Fibroblast of villous mesenchyme (primary cell): Measurements from ENCODE around the gene ZCCHC9. TPM values are rescaled to one million over a fixed set of nuclear protein-coding genes. Genes with fewer than 3 reads are reported as not detected.

ENCODE experiments used
- DNase-seq: peaks from one replicate; pipeline ENCODE4 v3.0.0-alpha.2; 2010; ENCODE audit warnings: low read depth
- H3K4me3 ChIP-seq: 2 replicates; pipeline ENCODE4 v1.5.1; 2011; ENCODE audit warnings: low read depth, mild to moderate bottlenecking, low read length
- total RNA-seq: library from RNA; depleted of rRNA; stranded (reverse); fragments of >200 nt; gene quantifications from 2 replicates; pipeline ENCODE4 v1.2.3, GENCODE V29; 2012
- TF ChIP-seq, protein P1 (sequence below): IDR thresholded peaks from 2 replicates; pipeline ENCODE4 v1.5.1; 2012; ENCODE audit warnings: low read depth, mild to moderate bottlenecking, low read length; ENCODE audit not compliant: insufficient read depth

The ZCCHC9 gene
- total RNA-seq, 1 donor = 33.7 TPM

DNA sequence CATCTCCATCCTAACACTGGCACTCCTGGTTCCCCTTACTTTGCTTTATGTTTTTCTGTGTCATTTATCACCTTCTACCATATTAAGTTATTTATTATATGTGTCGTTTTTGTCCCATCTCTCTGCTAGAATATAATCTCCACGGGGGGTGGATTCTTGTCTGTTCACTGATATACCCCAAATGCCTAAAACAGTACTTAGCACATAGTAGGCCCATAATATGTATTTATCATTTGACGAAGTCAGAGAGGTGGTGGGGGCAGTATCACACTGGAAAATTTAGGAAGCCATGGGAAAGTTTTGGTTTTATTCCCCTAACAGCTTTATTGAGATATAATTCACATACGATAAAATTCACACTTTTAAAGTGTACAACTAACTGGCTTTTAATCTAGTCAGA is 14.4 kb downstream of the ZCCHC9 start:
- H3K4me3 ChIP-seq = no peak overlapping the region
- TF ChIP-seq, protein P1, sequence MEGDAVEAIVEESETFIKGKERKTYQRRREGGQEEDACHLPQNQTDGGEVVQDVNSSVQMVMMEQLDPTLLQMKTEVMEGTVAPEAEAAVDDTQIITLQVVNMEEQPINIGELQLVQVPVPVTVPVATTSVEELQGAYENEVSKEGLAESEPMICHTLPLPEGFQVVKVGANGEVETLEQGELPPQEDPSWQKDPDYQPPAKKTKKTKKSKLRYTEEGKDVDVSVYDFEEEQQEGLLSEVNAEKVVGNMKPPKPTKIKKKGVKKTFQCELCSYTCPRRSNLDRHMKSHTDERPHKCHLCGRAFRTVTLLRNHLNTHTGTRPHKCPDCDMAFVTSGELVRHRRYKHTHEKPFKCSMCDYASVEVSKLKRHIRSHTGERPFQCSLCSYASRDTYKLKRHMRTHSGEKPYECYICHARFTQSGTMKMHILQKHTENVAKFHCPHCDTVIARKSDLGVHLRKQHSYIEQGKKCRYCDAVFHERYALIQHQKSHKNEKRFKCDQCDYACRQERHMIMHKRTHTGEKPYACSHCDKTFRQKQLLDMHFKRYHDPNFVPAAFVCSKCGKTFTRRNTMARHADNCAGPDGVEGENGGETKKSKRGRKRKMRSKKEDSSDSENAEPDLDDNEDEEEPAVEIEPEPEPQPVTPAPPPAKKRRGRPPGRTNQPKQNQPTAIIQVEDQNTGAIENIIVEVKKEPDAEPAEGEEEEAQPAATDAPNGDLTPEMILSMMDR = no peak
- DNase-seq = no peak

DNA sequence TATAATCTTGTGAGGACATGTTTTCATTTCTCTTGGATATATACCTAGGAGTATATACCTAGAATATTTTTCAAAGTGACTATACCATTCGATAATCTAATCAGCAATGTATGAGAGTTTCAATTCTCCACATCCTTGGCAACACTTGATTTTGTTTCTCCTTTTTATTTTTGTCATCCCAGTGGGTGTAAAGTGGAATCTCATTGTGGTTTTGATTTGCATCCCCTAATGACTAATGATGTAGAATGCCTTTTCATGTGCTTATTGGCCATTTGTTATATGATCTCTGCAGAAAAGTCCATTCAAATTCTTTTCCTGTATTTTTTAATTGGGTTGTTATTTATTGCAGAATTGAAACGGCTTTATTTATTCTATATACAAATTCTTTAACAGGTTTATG is 15.2 kb downstream of the ZCCHC9 start:
- H3K4me3 ChIP-seq = no peak overlapping the region
- DNase-seq = no peak
- TF ChIP-seq, protein P1 = no peak

DNA sequence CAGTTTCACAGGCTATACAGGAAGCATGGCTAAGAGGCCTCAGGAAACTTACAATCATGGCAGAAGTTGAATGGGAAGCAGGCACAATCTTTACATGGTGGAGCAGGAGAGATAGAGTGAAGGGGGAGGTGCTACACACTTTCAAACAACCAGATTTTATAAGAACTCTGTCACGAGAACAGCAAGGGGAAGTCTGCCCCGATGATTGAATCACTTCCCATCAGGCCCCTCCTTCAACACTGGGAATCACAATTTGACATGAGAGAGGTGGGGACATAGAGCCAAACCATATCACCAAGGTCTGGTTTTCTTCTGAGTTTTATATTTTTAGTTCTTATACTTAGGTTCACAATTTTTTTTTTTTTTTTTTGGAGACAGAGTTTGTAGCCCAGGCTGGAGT is 16.1 kb downstream of the ZCCHC9 start:
- TF ChIP-seq, protein P1 = no peak
- no peak for DNase-seq

DNA sequence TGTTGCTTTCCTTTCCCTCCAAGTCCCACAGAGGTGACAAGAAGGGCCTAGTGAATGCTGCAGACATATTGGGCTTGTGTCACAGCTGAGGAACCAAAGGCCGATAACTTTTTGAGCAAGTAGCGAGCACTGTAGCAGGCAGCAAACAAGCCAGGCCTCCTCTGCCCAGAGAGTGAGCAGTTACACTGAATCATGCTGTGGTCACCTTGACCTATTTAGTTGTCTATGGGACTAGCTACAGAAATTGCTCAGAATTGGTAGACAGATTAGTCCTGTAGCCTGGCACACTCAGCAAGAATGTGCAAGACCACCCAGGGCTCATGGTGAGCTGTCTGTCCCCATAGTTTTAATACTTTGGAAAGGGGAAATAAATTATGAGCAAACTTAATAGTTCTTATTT is 25.2 kb downstream of the ZCCHC9 start:
- H3K4me3 ChIP-seq = no peak overlapping the region
- TF ChIP-seq, protein P1 = no peak
- DNase-seq = no peak

More for the DNA sequence above, 16.1 kb downstream of the ZCCHC9 start:
- H3K4me3 ChIP-seq = no peak overlapping the region

DNA sequence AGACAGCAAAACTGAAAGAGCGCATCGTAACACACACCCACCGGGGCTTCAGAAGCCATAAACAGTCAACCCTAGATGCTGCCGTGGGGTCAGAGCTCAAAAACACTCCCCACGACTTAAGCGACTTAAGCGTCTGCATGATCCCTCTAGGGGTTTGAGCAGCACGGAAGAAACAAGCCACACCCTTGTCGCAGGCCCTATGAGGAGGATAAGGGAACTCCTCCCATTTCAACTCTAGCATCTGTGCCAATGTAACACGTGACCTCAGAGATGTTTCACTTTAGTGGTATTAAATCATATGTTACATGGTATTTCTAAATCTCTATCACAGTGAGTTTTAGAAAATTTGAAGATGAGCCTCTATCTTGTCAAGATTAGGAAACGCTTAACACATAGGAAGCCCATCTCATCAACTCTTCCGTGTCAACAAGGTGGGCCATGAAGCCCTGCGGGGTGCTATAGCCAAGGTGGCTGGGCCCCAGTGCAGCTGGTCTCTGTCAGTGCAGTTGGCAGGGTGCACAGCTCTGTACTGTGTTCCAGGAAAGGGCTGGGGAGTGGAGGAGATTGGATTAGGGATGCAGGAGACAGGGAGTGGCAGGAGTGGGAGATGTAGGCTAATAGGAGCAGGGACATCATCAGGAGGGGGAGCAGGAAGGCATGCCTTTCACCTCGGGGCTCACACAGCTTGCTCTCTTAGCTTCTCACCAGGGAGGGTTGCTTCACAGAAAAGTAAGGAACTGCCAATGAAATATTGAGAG is 33.1 kb downstream of the ZCCHC9 start:
- peak overlapping the region; percentile 53 for H3K4me3 ChIP-seq
- TF ChIP-seq, protein P1 = no peak
- DNase-seq = peak; percentile 19

DNA sequence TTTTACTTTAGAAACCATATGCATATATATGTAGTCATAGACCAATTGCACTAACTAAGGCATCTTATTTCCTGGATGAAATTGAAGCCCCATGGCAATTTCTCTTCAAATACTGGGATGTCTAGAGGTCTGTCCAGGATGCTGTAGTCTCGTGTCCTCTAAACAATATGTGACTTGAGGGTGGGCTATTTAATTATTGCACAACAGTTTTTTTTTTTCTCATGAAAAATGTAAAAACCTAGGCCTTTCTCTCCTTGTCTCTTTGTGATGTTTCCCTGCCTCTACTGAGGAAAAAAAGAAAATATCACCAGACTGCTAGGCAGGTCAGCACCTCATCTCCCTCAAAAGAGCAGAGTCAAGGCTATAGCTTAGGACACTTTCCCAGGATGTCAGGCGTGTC is 34.6 kb downstream of the ZCCHC9 start:
- H3K4me3 ChIP-seq = no peak overlapping the region
- no peak for DNase-seq
- TF ChIP-seq, protein P1 = no peak

DNA sequence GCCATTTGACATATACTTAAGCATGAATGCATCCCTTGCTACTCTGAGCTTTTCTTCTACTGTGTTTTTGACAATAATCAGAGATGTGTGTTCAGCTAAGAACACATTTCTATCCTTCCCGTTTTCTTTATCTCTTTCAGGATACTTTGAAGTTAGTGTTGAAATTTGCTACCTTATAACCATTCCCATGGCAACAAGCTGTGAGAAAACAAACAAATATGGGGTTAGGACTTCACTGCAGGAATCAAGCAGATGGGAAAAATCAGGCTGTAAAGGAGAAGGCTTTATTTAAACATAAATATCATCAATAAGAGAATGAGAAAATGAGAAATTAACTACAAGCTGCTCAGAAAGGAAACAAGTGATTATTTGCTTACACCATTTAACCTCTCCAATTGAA is 35.2 kb downstream of the ZCCHC9 start:
- H3K4me3 ChIP-seq = no peak overlapping the region
- TF ChIP-seq, protein P1 = no peak
- peak; percentile 3 for DNase-seq
